DOHH2 (cell line): Measurements from ENCODE around the gene GAS1.

Source experiments
- EZH2phosphoT487 ChIP-seq: fragments of 200-600 bp; sonication (generic); IDR thresholded peaks from 2 replicates; pipeline ENCODE4 v1.6.1; 2017; ENCODE audit warnings: borderline replicate concordance, mild to moderate bottlenecking, antibody characterized with exemption, low read length, moderate library complexity, mixed read lengths
- TF ChIP-seq, protein P1 (sequence below): fragments of 200-600 bp; sonication (generic); IDR thresholded peaks from one replicate; pipeline ENCODE4 v1.5.1; 2014; ENCODE audit warnings: antibody characterized with exemption, mild to moderate bottlenecking, low read depth, low read length; ENCODE audit not compliant: poor library complexity, severe bottlenecking

DNA sequence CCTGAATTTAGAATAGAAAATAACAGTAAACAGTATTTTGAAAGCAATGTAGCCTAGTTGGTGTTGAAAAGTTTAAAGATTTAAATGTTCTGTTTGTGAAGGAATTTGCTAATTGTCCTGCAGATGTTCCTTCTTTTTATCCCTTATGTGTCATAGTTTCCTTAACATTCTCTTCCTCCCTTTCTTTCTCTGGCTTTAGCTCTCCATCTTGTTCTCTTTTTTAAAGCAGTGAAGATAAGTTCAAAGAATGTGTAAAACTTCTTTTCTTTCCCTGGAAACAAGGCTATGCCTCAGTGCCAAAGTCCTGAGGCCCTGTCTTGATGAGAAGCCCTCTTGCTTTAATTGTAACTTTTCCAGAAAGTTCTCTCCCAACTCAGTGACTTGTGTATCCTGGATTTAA, 24.4 kb upstream of the GAS1 start:
- TF ChIP-seq, protein P1, sequence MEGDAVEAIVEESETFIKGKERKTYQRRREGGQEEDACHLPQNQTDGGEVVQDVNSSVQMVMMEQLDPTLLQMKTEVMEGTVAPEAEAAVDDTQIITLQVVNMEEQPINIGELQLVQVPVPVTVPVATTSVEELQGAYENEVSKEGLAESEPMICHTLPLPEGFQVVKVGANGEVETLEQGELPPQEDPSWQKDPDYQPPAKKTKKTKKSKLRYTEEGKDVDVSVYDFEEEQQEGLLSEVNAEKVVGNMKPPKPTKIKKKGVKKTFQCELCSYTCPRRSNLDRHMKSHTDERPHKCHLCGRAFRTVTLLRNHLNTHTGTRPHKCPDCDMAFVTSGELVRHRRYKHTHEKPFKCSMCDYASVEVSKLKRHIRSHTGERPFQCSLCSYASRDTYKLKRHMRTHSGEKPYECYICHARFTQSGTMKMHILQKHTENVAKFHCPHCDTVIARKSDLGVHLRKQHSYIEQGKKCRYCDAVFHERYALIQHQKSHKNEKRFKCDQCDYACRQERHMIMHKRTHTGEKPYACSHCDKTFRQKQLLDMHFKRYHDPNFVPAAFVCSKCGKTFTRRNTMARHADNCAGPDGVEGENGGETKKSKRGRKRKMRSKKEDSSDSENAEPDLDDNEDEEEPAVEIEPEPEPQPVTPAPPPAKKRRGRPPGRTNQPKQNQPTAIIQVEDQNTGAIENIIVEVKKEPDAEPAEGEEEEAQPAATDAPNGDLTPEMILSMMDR: no peak
- TF ChIP-seq EZH2phosphoT487: no peak
